A549 (cell line): ENCODE measurements around the gene CHRDL1. TPM values are rescaled to one million over a fixed set of nuclear protein-coding genes. Genes with fewer than 3 reads are reported as not detected.

Source experiments
- ATAC-seq, 2 experiments: fragments of 200-7000 bp in 1 of 2; fragments of >200 bp in 1 of 2; cut with Nextera tagmentation in 1 of 2; cut with Tn5 transposase in 1 of 2; 3 replicates each; pipeline versions ENCODE4 v1.8.0 to v1.9.1; 2018 to 2020; ENCODE audit warnings: mild to moderate bottlenecking in 1 of 2, moderate library complexity in 1 of 2
- CTCF ChIA-PET: fragments of 300-600 bp; sonication (Branson Sonifier 250); formaldehyde crosslinking; extraction: SDS; loops from one replicate; lab custom pipeline; 2021; ENCODE audit warnings: antibody characterized with exemption, inconsistent platforms; lab: Yijun Ruan, JAX
- POLR2A ChIA-PET: fragments of 350-600 bp; formaldehyde crosslinking; extraction: SDS; loops from one replicate; lab custom pipeline; 2021; ENCODE audit warnings: antibody characterized with exemption, inconsistent platforms; lab: Yijun Ruan, JAX
- DNase-seq, 2 experiments: peaks; one replicate each; pipeline versions ENCODE4 v3.0.0 to v3.0.0-alpha.2; 2011 to 2016; ENCODE audit warnings: low read depth in 1 of 2, low spot score in 1 of 2
- FAIRE-seq: peaks from 2 replicates; lab custom pipeline; 2011; peaks lifted over from hg19 to GRCh38; lab: Jason Lieb, UNC
- H3K27ac ChIP-seq, 2 experiments: fragments of >200 bp; sonication (Bioruptor Twin); formaldehyde crosslinking; 3 replicates each; pipeline ENCODE4 v1.5.1; 2016 to 2017
- H3K4me1 ChIP-seq: fragments of >200 bp; sonication (Bioruptor Twin); formaldehyde crosslinking; 3 replicates; pipeline ENCODE4 v1.6.1; 2016
- H3K4me2 ChIP-seq: fragments of >200 bp; sonication (Bioruptor Twin); formaldehyde crosslinking; 3 replicates; pipeline ENCODE4 v1.6.1; 2016
- H3K4me3 ChIP-seq: fragments of >200 bp; sonication (Bioruptor Twin); formaldehyde crosslinking; 3 replicates; pipeline ENCODE4 v1.5.1; 2016
- H3K9me3 ChIP-seq: fragments of >200 bp; sonication (Bioruptor Twin); formaldehyde crosslinking; 3 replicates; pipeline ENCODE4 v1.6.1; 2016
- ATOH8 ChIP-seq: fragments of 250-450 bp; sonication (Bioruptor Pico); IDR thresholded peaks from 2 replicates; pipeline ENCODE4 v1.5.0; 2020; ENCODE audit warnings: low read depth, mild to moderate bottlenecking, moderate library complexity
- BHLHE40 ChIP-seq: IDR thresholded peaks from 2 replicates; pipeline ENCODE4 v1.6.1; 2012; ENCODE audit warnings: low read depth, low read length, inconsistent platforms
- CBX2 ChIP-seq: fragments of 200-600 bp; sonication (generic); IDR thresholded peaks from 2 replicates; pipeline ENCODE4 v1.6.1; 2016; ENCODE audit warnings: low read depth, mild to moderate bottlenecking, borderline replicate concordance
- CBX8 ChIP-seq: fragments of 200-600 bp; sonication (generic); IDR thresholded peaks from 2 replicates; pipeline ENCODE4 v1.6.1; 2016
- EHF ChIP-seq: fragments of 250-450 bp; sonication (Bioruptor Pico); IDR thresholded peaks from 2 replicates; pipeline ENCODE4 v1.5.0; 2020; ENCODE audit warnings: mild to moderate bottlenecking
- EHMT2 ChIP-seq: fragments of 200-600 bp; sonication (generic); IDR thresholded peaks from 2 replicates; pipeline ENCODE4 v1.6.1; 2016; ENCODE audit warnings: antibody characterized with exemption, low read depth, mild to moderate bottlenecking, moderate library complexity
- ELK1 ChIP-seq: fragments of 150-350 bp; IDR thresholded peaks from 2 replicates; pipeline ENCODE4 v1.6.1; 2014; ENCODE audit warnings: low read depth, mild to moderate bottlenecking, low read length
- ESRRA ChIP-seq: fragments of 150-350 bp; IDR thresholded peaks from 2 replicates; pipeline ENCODE4 v1.6.1; 2014; ENCODE audit warnings: mild to moderate bottlenecking, low read length, borderline replicate concordance
- HOXB5 ChIP-seq: fragments of 250-450 bp; sonication (Bioruptor Pico); IDR thresholded peaks from 2 replicates; pipeline ENCODE4 v1.5.0; 2020; ENCODE audit warnings: mild to moderate bottlenecking, moderate library complexity
- JUNB ChIP-seq: fragments of >200 bp; sonication (Bioruptor Twin); formaldehyde crosslinking; IDR thresholded peaks from 2 replicates; pipeline ENCODE4 v1.6.1; 2016
- KDM1A ChIP-seq: fragments of 200-600 bp; sonication (generic); IDR thresholded peaks from 2 replicates; pipeline ENCODE4 v1.6.1; 2016; ENCODE audit warnings: low read depth, mild to moderate bottlenecking
- MAZ ChIP-seq: fragments of 150-350 bp; IDR thresholded peaks from 2 replicates; pipeline ENCODE4 v1.6.1; 2014; ENCODE audit warnings: antibody characterized with exemption, low read depth, low read length, borderline replicate concordance
- POLR2A ChIP-seq: IDR thresholded peaks from 2 replicates; pipeline ENCODE4 v1.6.1; 2012; ENCODE audit warnings: mild to moderate bottlenecking, low read length
- POLR2AphosphoS2 ChIP-seq: conservative IDR thresholded peaks from 2 replicates; pipeline ENCODE4 v1.6.1; 2012; ENCODE audit warnings: low read length, improper control_type of control experiment, inconsistent platforms
- RAD21 ChIP-seq, 2 experiments: fragments of >200 bp in 1 of 2; sonication (Bioruptor Twin) in 1 of 2; formaldehyde crosslinking in 1 of 2; IDR thresholded peaks in 1 of 2; conservative IDR thresholded peaks in 1 of 2; 2 replicates in 1 of 2; 3 replicates in 1 of 2; pipeline ENCODE4 v1.6.1; 2012 to 2018; ENCODE audit warnings: inconsistent platforms in 1 of 2
- RARB ChIP-seq: fragments of 250-450 bp; sonication (Bioruptor Pico); IDR thresholded peaks from 2 replicates; pipeline ENCODE4 v1.8.0; 2021; ENCODE audit warnings: mild to moderate bottlenecking, moderate library complexity
- RFX5 ChIP-seq: fragments of 450-650 bp; IDR thresholded peaks from 2 replicates; pipeline ENCODE4 v1.7.1; 2014; ENCODE audit warnings: antibody characterized with exemption, mild to moderate bottlenecking, moderate library complexity
- TP53 ChIP-seq: fragments of 250-450 bp; sonication (Bioruptor Pico); IDR thresholded peaks from 2 replicates; pipeline ENCODE4 v1.5.0; 2021; ENCODE audit warnings: mild to moderate bottlenecking, moderate library complexity
- ZFP36 ChIP-seq: fragments of 450-650 bp; IDR thresholded peaks from 2 replicates; pipeline ENCODE4 v1.6.1; 2014; ENCODE audit warnings: borderline replicate concordance; ENCODE audit not compliant: partially characterized antibody
- ZNF302 ChIP-seq: fragments of 250-450 bp; sonication (Bioruptor Pico); IDR thresholded peaks from 2 replicates; pipeline ENCODE4 v1.9.0; 2021; ENCODE audit warnings: inconsistent platforms, mild to moderate bottlenecking, moderate library complexity
- WGBS: methylation state at CpG from one replicate; pipeline ENCODE4 v1.1.6; 2017; ENCODE audit errors: missing lambda C conversion rate; 5-methylcytosine and 5-hydroxymethylcytosine counted together
- polyA minus RNA-seq: library from RNA; depleted of rRNA, polyadenylated mRNA; stranded (reverse); fragments of >200 nt; gene quantifications from 2 replicates; pipeline ENCODE4 v1.2.3, GENCODE V29; 2011; rRNA and poly(A)+ RNA removed
- polyA plus RNA-seq, 4 experiments: library from polyadenylated mRNA; depleted of rRNA in 3 of 4; stranded (reverse); fragments of >200 nt; fragmentation: RNase III in 1 of 4; extraction: RNeasy Plus Mini Kit Qiagen cat#74134 plus additional on column Dnase treatment in 1 of 4; gene quantifications; 2 replicates in 3 of 4; 3 replicates in 1 of 4; pipeline ENCODE4 v1.2.3, GENCODE V29; 2011 to 2017
- TF ChIP-seq, protein P1 (sequence below): IDR thresholded peaks from 2 replicates; pipeline ENCODE4 v1.6.1; 2012
- TF ChIP-seq, protein P2 (sequence below): IDR thresholded peaks from 2 replicates; pipeline ENCODE4 v1.6.1; 2012; ENCODE audit warnings: low read depth, borderline replicate concordance
- TF ChIP-seq, protein P3 (sequence below): fragments of >200 bp; sonication (Bioruptor Twin); formaldehyde crosslinking; IDR thresholded peaks from 3 replicates; pipeline ENCODE4 v1.6.1; 2016
- TF ChIP-seq, protein P4 (sequence below): fragments of 450-650 bp; IDR thresholded peaks from 2 replicates; pipeline ENCODE4 v1.6.1; 2014; ENCODE audit warnings: antibody characterized with exemption

The CHRDL1 gene
- not detected in 2 replicates for polyA plus RNA-seq (2011; rRNA removed)
- not detected in 2 replicates for polyA plus RNA-seq (2012; cell fraction: cytosol; rRNA removed)
- not detected in 2 replicates for polyA plus RNA-seq (2012; cell fraction: nucleus; rRNA removed)
- not detected in 3 replicates for polyA plus RNA-seq (2017; fragmentation: RNase III; extraction: RNeasy Plus Mini Kit Qiagen cat#74134 plus additional on column Dnase treatment)
- polyA minus RNA-seq = not detected in 2 replicates

- ATAC-seq = peak; percentile 43 to 72; a peak in 5 of 6 replicates
- Histone ChIP-seq H3K27ac (peak within 1 kb of the TSS in 1 of 2 experiments; percentile 13; a peak in 1 of 6 replicates), H3K9me3 (no peaks in the 10 kb centered on the region), H3K4me1 (no peaks in the 10 kb centered on the region), H3K4me3 (peak within 1 kb of the TSS; percentile 44), H3K4me2 (peak within 1 kb of the TSS; percentile 81)
- POLR2A ChIA-PET = no interaction called here
- WGBS = 25% methylated on average over 13 of the region's 60 CpGs
- DNase-seq = peak; percentile 0 to 2
- TF ChIP-seq TP53 (CRISPR knock-in tag) = no peak
- no peak for TF ChIP-seq JUNB
- TF ChIP-seq EHMT2 = no peak
- TF ChIP-seq, protein P1, sequence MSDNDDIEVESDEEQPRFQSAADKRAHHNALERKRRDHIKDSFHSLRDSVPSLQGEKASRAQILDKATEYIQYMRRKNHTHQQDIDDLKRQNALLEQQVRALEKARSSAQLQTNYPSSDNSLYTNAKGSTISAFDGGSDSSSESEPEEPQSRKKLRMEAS = no peak
- TF ChIP-seq KDM1A = no peak
- TF ChIP-seq ESRRA = no peak
- TF ChIP-seq POLR2AphosphoS2 = no peak
- CTCF ChIA-PET = no interaction called here
- FAIRE-seq = no peak
Measured at GRCh38 chrX:110795645-110796406, at the start of gene CHRDL1. TSS of gene CHRDL1 (minus strand) at chrX:110795817. CDS start at chrX:110792181, 3,636 bp downstream.

DNA sequence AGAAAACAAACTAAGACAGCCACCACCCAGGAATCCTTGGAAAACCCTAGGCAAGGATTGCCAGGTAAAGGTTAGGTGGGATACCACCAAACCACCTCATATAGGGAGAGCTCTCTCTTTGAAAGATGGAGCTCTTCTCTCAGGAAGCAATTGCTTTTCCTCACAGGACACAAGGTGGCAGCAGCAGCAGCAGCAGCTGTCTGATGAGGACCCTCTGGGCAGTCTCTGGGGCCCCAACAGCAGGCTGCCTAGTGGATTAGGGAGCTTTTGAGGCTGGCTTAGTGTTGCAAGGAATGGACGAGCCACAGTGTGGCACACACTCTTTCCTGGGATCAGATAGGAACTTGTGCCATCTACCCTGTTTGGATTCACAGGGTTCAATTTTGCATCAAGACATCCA, 41.4 kb upstream of the CHRDL1 start:
- Histone ChIP-seq H3K4me1 (no peaks in the 10 kb centered on the region), H3K4me2 (no peak overlapping the region), H3K9me3 (no peaks in the 10 kb centered on the region), H3K4me3 (no peak overlapping the region), H3K27ac (no peak overlapping the region)
- FAIRE-seq (no peak), DNase-seq (no peak), ATAC-seq (no peak; a peak in 1 of 6 replicates)
- WGBS = 0% methylated on average over 1 of the region's 1 CpG
- ChIA-PET CTCF (interaction anchor here (1.1 to 1.2 kb wide), 4 partner anchors 10 to 385 kb away, joined by 3 to 5 read pairs (median 4); no protein-coding TSS in a partner anchor), POLR2A (no interaction called here)
- TF ChIP-seq HOXB5 (CRISPR knock-in tag) (no peak), ELK1 (no peak), POLR2A (no peak), RAD21 (conservative IDR thresholded peaks at IDR 0.05 in 1 of 2, IDR thresholded peaks at IDR 0.05 in 1 of 2) (no peak), ZNF302 (CRISPR knock-in tag) (no peak)

- DNase-seq = no peak
- TF ChIP-seq RARB (CRISPR knock-in tag) = no peak
- no peak for TF ChIP-seq ZFP36
- POLR2A ChIA-PET = no interaction called here
- Histone ChIP-seq H3K4me1 (no peaks in the 10 kb centered on the region), H3K4me3 (no peak overlapping the region), H3K27ac (no peak overlapping the region), H3K9me3 (no peaks in the 10 kb centered on the region), H3K4me2 (no peak overlapping the region)
- peak; percentile 61 for FAIRE-seq
- ATAC-seq = no peak
- CTCF ChIA-PET = interaction anchor here (1.1 to 1.2 kb wide), 2 partner anchors 39 to 384 kb away, joined by 3 read pairs; no protein-coding TSS in a partner anchor
Measured at GRCh38 chrX:110836451-110836850, 40.8 kb upstream of the CHRDL1 start.

DNA sequence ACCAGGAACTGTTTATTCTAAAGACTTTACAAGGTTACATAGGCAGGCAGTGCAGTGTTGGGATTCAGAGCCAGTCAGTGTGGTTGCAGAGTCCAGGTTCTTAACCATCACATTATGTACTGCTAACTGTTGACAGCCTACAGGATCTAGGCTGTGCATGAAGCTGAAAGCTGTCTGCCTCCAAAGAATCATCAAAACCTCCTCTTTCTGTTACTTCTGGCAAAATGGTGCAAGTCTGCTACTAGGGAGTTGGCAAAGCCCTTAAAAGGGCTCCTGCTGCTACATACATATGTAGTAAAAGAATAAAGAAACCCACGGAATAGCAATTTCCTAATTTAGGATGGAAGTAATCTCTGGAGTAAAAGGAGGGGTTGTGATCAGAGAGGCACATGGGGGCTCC, 40.4 kb upstream of the CHRDL1 start:
- WGBS = 0% methylated on average over 1 of the region's 1 CpG
- TF ChIP-seq, protein P2, sequence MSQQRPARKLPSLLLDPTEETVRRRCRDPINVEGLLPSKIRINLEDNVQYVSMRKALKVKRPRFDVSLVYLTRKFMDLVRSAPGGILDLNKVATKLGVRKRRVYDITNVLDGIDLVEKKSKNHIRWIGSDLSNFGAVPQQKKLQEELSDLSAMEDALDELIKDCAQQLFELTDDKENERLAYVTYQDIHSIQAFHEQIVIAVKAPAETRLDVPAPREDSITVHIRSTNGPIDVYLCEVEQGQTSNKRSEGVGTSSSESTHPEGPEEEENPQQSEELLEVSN = no peak
- no peak for TF ChIP-seq RFX5
- no peak for TF ChIP-seq HOXB5 (CRISPR knock-in tag)
- no peak for TF ChIP-seq CBX8
- no peak for TF ChIP-seq ATOH8 (CRISPR knock-in tag)
- no peak for TF ChIP-seq CBX2
- TF ChIP-seq, protein P3, sequence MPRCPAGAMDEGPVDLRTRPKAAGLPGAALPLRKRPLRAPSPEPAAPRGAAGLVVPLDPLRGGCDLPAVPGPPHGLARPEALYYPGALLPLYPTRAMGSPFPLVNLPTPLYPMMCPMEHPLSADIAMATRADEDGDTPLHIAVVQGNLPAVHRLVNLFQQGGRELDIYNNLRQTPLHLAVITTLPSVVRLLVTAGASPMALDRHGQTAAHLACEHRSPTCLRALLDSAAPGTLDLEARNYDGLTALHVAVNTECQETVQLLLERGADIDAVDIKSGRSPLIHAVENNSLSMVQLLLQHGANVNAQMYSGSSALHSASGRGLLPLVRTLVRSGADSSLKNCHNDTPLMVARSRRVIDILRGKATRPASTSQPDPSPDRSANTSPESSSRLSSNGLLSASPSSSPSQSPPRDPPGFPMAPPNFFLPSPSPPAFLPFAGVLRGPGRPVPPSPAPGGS = no peak
- TF ChIP-seq BHLHE40 = no peak
- no peak for TF ChIP-seq MAZ
- TF ChIP-seq, protein P1 = no peak
- TF ChIP-seq, protein P4, sequence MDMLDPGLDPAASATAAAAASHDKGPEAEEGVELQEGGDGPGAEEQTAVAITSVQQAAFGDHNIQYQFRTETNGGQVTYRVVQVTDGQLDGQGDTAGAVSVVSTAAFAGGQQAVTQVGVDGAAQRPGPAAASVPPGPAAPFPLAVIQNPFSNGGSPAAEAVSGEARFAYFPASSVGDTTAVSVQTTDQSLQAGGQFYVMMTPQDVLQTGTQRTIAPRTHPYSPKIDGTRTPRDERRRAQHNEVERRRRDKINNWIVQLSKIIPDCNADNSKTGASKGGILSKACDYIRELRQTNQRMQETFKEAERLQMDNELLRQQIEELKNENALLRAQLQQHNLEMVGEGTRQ = no peak
- no peak for TF ChIP-seq EHF (CRISPR knock-in tag)
- ATAC-seq (no peak), DNase-seq (no peak), FAIRE-seq (no peak)
- Histone ChIP-seq H3K4me2 (no peak overlapping the region), H3K4me1 (no peaks in the 10 kb centered on the region), H3K9me3 (no peaks in the 10 kb centered on the region), H3K4me3 (no peak overlapping the region), H3K27ac (no peak overlapping the region)
- CTCF ChIA-PET = interaction anchor here (1.1 kb wide), 1 partner anchor 39 kb away, joined by 3 read pairs; no protein-coding TSS in a partner anchor
- POLR2A ChIA-PET = no interaction called here
